K562 (cell line): ENCODE measurements around the gene CNTD1. TPM values are rescaled to one million over a fixed set of nuclear protein-coding genes. Genes with fewer than 3 reads are reported as not detected.
A peak's percentile ranks its signal among the peaks of the same experiment; 100 is the strongest.

ENCODE experiments used
- ATAC-seq: fragments of 200-7000 bp; cut with Tn5 transposase; 3 replicates; pipeline ENCODE4 v1.9.1; 2020; ENCODE audit warnings: moderate library complexity
- BruUV-seq: library from RNA; stranded (reverse); fragments of 400-500 nt; replicated peaks from 2 replicates; lab custom pipeline; 2021; lab: Mats Ljungman, UMichigan
- CTCF ChIA-PET: fragments of 300-600 bp; formaldehyde crosslinking; extraction: SDS; loops from one replicate; lab custom pipeline; 2021; ENCODE audit warnings: low intra/inter-chr PET ratio; lab: Yijun Ruan, JAX
- POLR2A ChIA-PET: fragments of 300-600, 350-650 bp; sonication (Branson Sonifier 250); formaldehyde crosslinking; extraction: SDS; loops from one replicate; lab custom pipeline; 2021; ENCODE audit warnings: antibody characterized with exemption, inconsistent platforms; lab: Yijun Ruan, JAX
- DNase-seq, 4 experiments: peaks; one replicate each; pipeline versions ENCODE4 v3.0.0 to v3.0.0-alpha.2; 2011 to 2018; ENCODE audit warnings: low spot score in 3 of 4, mixed read lengths in 3 of 4; ENCODE audit errors: extremely low read depth in 1 of 4
- FAIRE-seq: peaks from 2 replicates; lab custom pipeline; 2011; peaks lifted over from hg19 to GRCh38; lab: Jason Lieb, UNC
- H2AFZ ChIP-seq: 2 replicates; pipeline ENCODE4 v1.6.0; 2011; ENCODE audit warnings: low read depth, low read length, control low read depth, inconsistent platforms
- H3K27ac ChIP-seq: fragments of 200-600 bp; 3 replicates; pipeline ENCODE4 v1.8.0; 2011; ENCODE audit warnings: low read depth, mild to moderate bottlenecking, control low read depth, inconsistent platforms, low read length, moderate library complexity, mixed read lengths; ENCODE audit errors: extremely low read depth
- H3K27me3 ChIP-seq, 2 experiments: fragments of 300-600 bp in 1 of 2; 2 replicates in 1 of 2; 3 replicates in 1 of 2; pipeline versions ENCODE4 v1.6.0 to v1.8.0; 2011; ENCODE audit warnings: inconsistent platforms in 2 of 2, low read length in 2 of 2, mild to moderate bottlenecking in 1 of 2, mixed read lengths in 1 of 2, moderate library complexity in 1 of 2; ENCODE audit not compliant: control insufficient read depth in 2 of 2, insufficient read depth in 2 of 2
- H3K36me3 ChIP-seq: fragments of 300-600 bp; 3 replicates; pipeline ENCODE4 v1.8.0; 2011; ENCODE audit warnings: mild to moderate bottlenecking, low read length, inconsistent platforms; ENCODE audit not compliant: control insufficient read depth, insufficient read depth
- H3K4me1 ChIP-seq, 2 experiments: fragments of 200-600 bp in 1 of 2; replicated peaks in 1 of 2; 2 replicates in 1 of 2; 3 replicates in 1 of 2; pipeline versions ENCODE4 v1.5.1 to v1.8.0; 2011; ENCODE audit warnings: inconsistent platforms in 2 of 2, low read length in 2 of 2, mild to moderate bottlenecking in 1 of 2, mixed read lengths in 1 of 2, moderate library complexity in 1 of 2; ENCODE audit not compliant: control insufficient read depth in 2 of 2, insufficient read depth in 2 of 2
- H3K4me2 ChIP-seq: 2 replicates; pipeline ENCODE4 v1.6.1; 2011; ENCODE audit warnings: low read length, control low read depth, inconsistent platforms, mixed read lengths; ENCODE audit not compliant: insufficient read depth
- H3K4me3 ChIP-seq: fragments of 200-600 bp; sonication (generic), shearing (Covaris generic); 2 replicates; pipeline ENCODE4 v1.5.1; 2016; ENCODE audit warnings: control low read depth, inconsistent platforms
- H3K79me2 ChIP-seq: fragments of 200-600 bp; 3 replicates; pipeline ENCODE4 v1.8.0; 2011; ENCODE audit warnings: low read length, inconsistent platforms; ENCODE audit not compliant: control insufficient read depth, insufficient read depth
- H3K9ac ChIP-seq, 2 experiments: 2 replicates each; pipeline versions ENCODE4 v1.6.0 to v1.6.1; 2011; ENCODE audit warnings: low read depth in 2 of 2, low read length in 2 of 2, control low read depth in 1 of 2, inconsistent platforms in 1 of 2, mild to moderate bottlenecking in 1 of 2, mixed read lengths in 1 of 2; ENCODE audit not compliant: insufficient read depth in 1 of 2
- H3K9me1 ChIP-seq: one replicate; pipeline ENCODE4 v1.6.0; 2011; ENCODE audit warnings: inconsistent platforms, mild to moderate bottlenecking, low read length, moderate library complexity; ENCODE audit not compliant: control insufficient read depth, insufficient read depth
- H3K9me3 ChIP-seq: replicated peaks from 2 replicates; pipeline ENCODE4 v1.5.1; 2011; ENCODE audit warnings: low read depth, low read length, inconsistent platforms; ENCODE audit not compliant: control insufficient read depth, insufficient read depth
- H4K20me1 ChIP-seq: replicated peaks from 2 replicates; pipeline ENCODE4 v1.6.1; 2011; ENCODE audit warnings: low read length, inconsistent platforms, mixed read lengths; ENCODE audit not compliant: control insufficient read depth, insufficient read depth
- ATF1 ChIP-seq, 2 experiments: fragments of 450-650 bp in 1 of 2; IDR thresholded peaks; 2 replicates each; pipeline ENCODE4 v1.6.1; 2016; ENCODE audit warnings: missing compliant biosample characterization in 1 of 2, missing genetic modification characterization in 1 of 2
- FIP1L1 ChIP-seq: fragments of 200-400 bp; formaldehyde crosslinking; IDR thresholded peaks from 2 replicates; pipeline ENCODE4 v1.6.1; 2018; ENCODE audit warnings: mild to moderate bottlenecking, low read depth, low read length; ENCODE audit not compliant: poor library complexity, severe bottlenecking
- MYNN ChIP-seq, 2 experiments: sonication (generic); formaldehyde crosslinking in 1 of 2; IDR thresholded peaks; 2 replicates each; pipeline versions ENCODE4 v1.5.0 to v1.6.1; 2016 to 2020; ENCODE audit warnings: antibody characterized with exemption in 1 of 2, missing genetic modification reagents in 1 of 2
- TEAD1 ChIP-seq, 2 experiments: fragments of 450-650 bp in 1 of 2; sonication (generic) in 1 of 2; formaldehyde crosslinking; IDR thresholded peaks; 2 replicates each; pipeline versions ENCODE4 v1.4.0 to v1.8.0; 2020 to 2022; ENCODE audit warnings: mild to moderate bottlenecking in 2 of 2, missing genetic modification reagents in 1 of 2
- ZNF316 ChIP-seq: fragments of 450-650 bp; IDR thresholded peaks from 2 replicates; pipeline ENCODE4 v1.6.1; 2016
- WGBS: fragments of 100-300 bp; shearing (Covaris generic); methylation state at CpG from one replicate; pipeline ENCODE4 v1.1.6; 2016; ENCODE audit warnings: low coverage, mixed read lengths; ENCODE audit not compliant: insufficient coverage; ENCODE audit errors: missing lambda C conversion rate; 5-methylcytosine and 5-hydroxymethylcytosine counted together
- in situ Hi-C: fragments of 300-500 bp; cut with MboI; formaldehyde crosslinking; loops from 4 replicates; pipeline ENCODE4 v1.15.0; 2018; ENCODE audit warnings: inconsistent platforms, mixed read lengths
- intact Hi-C: fragments of 100-400 bp; cut with micrococcal nuclease; formaldehyde crosslinking; loops from 2 replicates; pipeline ENCODE4 v1.14.2; 2022
- polyA plus RNA-seq, 8 experiments: library from polyadenylated mRNA; depleted of rRNA in 4 of 8; stranded (reverse) in 5 of 8; unstranded in 3 of 8; fragments of >200 nt; fragmentation: Nextera tagmentation in 2 of 8; fragmentation: Illumina TruSeq in 1 of 8; extraction: Ambion mirVana in 2 of 8; extraction: Trizol in 1 of 8; gene quantifications; 2 replicates each; pipeline versions ENCODE4 v1.2.1 to v1.2.3, GENCODE V29; 2011 to 2014; ENCODE audit warnings: inconsistent platforms in 1 of 8, missing spikeins in 1 of 8
- total RNA-seq, 7 experiments: library from RNA; depleted of rRNA in 6 of 7; stranded (reverse); fragments of >200 nt in 6 of 7; fragmentation: Illumina TruSeq in 2 of 7; extraction: Trizol in 2 of 7; gene quantifications; 2 replicates each; pipeline versions ENCODE4 v1.2.1 to v1.2.3, GENCODE V29; 2011 to 2021; ENCODE audit warnings: low replicate concordance in 1 of 7
- TF ChIP-seq, protein P1 (sequence below): sonication (generic); formaldehyde crosslinking; IDR thresholded peaks from 2 replicates; pipeline ENCODE4 v1.8.0; 2023; ENCODE audit warnings: missing genetic modification reagents, mild to moderate bottlenecking, borderline replicate concordance
- TF ChIP-seq, protein P2 (sequence below): fragments of 450-650 bp; IDR thresholded peaks from 2 replicates; pipeline ENCODE4 v1.6.1; 2017; ENCODE audit warnings: mild to moderate bottlenecking, moderate library complexity

CNTD1 gene
- total and polyA plus RNA-seq, 9 of the 15 experiments (the other 6 are each of a cell fraction or from before 2014, with no cell fraction given) = 0.12 to 0.86 (median 0.41) TPM; not detected in 1

DNA sequence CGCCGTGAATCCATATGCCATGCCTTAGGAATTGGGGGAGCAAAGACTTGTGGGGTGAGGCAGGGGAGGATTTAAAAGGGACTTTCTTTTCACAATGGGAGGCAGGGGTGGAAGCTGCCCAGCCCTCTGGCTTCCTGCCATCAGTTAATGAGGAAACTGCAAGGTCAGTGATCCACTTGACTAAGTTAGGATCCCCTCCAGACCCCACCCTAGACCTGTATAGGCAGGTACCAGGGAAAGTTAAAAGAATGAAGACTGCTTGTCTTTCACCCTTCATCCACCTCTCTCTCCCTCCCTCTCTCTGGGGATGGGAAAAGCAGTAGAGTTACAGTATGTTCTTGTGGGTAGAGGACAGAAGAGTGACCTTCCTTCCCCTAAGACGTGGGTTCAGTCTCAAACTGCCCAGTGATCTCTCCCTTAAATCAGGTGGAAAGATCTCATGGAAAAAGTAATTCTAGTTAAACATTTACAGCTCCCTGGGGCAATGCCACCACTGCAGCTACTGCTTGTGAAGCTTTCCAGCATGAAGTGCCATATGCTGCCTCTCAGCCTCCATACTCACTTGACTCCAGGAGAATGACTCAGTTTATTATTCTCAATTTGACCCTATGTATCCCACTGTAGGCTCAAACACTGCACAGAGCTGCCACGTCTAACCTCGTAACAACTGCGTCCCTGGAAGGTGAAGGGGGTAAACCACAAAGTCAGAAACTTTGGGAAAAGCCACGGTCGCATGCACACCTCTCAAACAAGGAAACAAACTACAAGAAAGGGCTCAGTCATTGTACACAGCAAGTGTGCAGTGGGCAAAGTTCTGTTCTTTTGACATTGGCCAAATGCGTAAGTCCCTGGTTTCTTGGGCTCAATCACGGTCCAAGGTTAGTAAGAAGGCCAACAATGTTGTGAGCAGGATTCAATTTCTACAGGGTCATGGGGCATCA, 1.3 kb upstream of the CNTD1 start (continued):
- TF ChIP-seq, protein P1, sequence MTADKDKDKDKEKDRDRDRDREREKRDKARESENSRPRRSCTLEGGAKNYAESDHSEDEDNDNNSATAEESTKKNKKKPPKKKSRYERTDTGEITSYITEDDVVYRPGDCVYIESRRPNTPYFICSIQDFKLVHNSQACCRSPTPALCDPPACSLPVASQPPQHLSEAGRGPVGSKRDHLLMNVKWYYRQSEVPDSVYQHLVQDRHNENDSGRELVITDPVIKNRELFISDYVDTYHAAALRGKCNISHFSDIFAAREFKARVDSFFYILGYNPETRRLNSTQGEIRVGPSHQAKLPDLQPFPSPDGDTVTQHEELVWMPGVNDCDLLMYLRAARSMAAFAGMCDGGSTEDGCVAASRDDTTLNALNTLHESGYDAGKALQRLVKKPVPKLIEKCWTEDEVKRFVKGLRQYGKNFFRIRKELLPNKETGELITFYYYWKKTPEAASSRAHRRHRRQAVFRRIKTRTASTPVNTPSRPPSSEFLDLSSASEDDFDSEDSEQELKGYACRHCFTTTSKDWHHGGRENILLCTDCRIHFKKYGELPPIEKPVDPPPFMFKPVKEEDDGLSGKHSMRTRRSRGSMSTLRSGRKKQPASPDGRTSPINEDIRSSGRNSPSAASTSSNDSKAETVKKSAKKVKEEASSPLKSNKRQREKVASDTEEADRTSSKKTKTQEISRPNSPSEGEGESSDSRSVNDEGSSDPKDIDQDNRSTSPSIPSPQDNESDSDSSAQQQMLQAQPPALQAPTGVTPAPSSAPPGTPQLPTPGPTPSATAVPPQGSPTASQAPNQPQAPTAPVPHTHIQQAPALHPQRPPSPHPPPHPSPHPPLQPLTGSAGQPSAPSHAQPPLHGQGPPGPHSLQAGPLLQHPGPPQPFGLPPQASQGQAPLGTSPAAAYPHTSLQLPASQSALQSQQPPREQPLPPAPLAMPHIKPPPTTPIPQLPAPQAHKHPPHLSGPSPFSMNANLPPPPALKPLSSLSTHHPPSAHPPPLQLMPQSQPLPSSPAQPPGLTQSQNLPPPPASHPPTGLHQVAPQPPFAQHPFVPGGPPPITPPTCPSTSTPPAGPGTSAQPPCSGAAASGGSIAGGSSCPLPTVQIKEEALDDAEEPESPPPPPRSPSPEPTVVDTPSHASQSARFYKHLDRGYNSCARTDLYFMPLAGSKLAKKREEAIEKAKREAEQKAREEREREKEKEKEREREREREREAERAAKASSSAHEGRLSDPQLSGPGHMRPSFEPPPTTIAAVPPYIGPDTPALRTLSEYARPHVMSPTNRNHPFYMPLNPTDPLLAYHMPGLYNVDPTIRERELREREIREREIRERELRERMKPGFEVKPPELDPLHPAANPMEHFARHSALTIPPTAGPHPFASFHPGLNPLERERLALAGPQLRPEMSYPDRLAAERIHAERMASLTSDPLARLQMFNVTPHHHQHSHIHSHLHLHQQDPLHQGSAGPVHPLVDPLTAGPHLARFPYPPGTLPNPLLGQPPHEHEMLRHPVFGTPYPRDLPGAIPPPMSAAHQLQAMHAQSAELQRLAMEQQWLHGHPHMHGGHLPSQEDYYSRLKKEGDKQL = no peak
- TF ChIP-seq ZNF316 = 0 out of 2 replicates have a peak, but pooled peaks have one; percentile 7
- TF ChIP-seq, all 486 proteins: peak for 5

DNA sequence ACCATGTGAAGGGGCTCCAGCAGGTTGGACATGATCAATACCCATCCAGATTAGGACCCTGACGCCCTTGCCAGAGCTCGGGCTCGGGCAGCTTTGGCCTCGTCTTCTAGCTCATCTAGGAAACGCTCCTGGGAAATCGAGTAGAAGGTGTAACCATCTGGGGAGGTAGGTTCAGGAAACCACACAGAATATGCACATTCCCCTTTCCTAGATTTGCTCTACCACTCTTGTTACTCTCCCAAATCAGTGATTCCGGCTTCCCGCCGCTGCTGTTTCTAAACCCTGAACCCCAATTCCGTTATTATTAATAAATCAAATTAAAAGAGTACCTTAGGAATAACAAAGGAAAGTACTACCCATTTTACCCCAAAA, 664 bp upstream of the CNTD1 start:
- DNase-seq = no peak
- in situ Hi-C loops (no loop called here), intact Hi-C loops (no loop called here)
- Histone ChIP-seq H3K36me3 (peaks cover 30% of the 10 kb centered on the region; the same call in 2 of the 3 replicates), H2AFZ (peak overlapping the region; percentile 96), H3K27me3 (no peaks in the 10 kb centered on the region), H3K9me3 (no peaks in the 10 kb centered on the region), H3K79me2 (peaks cover 17% of the 10 kb centered on the region), H3K9me1 (no peaks in the 10 kb centered on the region), H3K27ac (peak overlapping the region; percentile 68), H3K4me1 (peaks cover 19 to 36% of the 10 kb centered on the region in 2 experiments), H4K20me1 (no peaks in the 10 kb centered on the region), H3K4me3 (peak overlapping the region; percentile 73), H3K4me2 (peak overlapping the region; percentile 94), H3K9ac (peak overlapping the region; percentile 84 to 99)
- WGBS = 6% methylated on average over 10 of the region's 10 CpGs
- FAIRE-seq = no peak
- TF ChIP-seq, protein P2, sequence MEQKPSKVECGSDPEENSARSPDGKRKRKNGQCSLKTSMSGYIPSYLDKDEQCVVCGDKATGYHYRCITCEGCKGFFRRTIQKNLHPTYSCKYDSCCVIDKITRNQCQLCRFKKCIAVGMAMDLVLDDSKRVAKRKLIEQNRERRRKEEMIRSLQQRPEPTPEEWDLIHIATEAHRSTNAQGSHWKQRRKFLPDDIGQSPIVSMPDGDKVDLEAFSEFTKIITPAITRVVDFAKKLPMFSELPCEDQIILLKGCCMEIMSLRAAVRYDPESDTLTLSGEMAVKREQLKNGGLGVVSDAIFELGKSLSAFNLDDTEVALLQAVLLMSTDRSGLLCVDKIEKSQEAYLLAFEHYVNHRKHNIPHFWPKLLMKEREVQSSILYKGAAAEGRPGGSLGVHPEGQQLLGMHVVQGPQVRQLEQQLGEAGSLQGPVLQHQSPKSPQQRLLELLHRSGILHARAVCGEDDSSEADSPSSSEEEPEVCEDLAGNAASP = no peak
- TF ChIP-seq FIP1L1 = no peak
- TF ChIP-seq TEAD1 (CRISPR knock-in tag; IDR thresholded peaks at IDR 0.05) = no peak
- TF ChIP-seq ATF1 (CRISPR knock-in tag; IDR thresholded peaks at IDR 0.05) = no peak
- no peak for TF ChIP-seq ATF1 (tag; IDR thresholded peaks at IDR 0.05)
- TF ChIP-seq MYNN (IDR thresholded peaks at IDR 0.05) = 0 out of 2 replicates have a peak, but pooled peaks have one; percentile 7
- TF ChIP-seq MYNN (CRISPR knock-in tag; IDR thresholded peaks at IDR 0.05) = no peak
- BruUV-seq = no TSS peak
- ChIA-PET POLR2A (interaction anchor here (0.6 to 6.4 kb wide), 9 partner anchors 11 to 220 kb away, joined by 3 to 47 read pairs (median 4); partner anchors contain the start of genes AOC3, BECN1 and WNK4), CTCF (no interaction called here)
- ATAC-seq = no peak
